OCI-M2 (cell line): ENCODE results near the gene P3H1.
"Not testable (repeated sequence)": the region's sequence is repeated elsewhere in the genome, so short reads cannot be mapped to it uniquely, and the experiment has no call there.

Experiments used
- DNase-seq: peaks from one replicate; lab custom pipeline; 2025; ENCODE audit not compliant: unreplicated experiment; lab: John Stamatoyannopoulos, UW

The P3H1 gene

DNA sequence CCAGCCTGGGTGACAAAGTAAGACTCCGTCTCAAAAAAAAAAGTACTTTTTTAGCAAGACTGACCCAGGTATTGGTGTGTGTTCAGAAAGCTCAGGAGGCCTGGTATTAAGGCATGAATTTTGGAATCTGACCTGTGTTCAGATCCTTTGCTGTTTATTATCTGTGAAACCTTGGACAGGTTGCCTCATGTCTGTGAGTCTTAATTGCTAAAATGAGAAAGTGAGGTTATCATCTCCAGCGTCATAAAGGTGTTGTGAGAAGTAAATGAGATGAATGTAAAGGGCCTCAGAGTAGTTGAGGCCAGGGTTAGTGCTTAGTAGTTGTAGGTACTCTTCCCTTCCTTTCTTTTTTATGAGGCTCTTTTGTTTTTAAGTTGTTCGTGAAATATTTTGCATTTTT lies 3.0 kb upstream of the P3H1 start:
- no peak for DNase-seq

DNA sequence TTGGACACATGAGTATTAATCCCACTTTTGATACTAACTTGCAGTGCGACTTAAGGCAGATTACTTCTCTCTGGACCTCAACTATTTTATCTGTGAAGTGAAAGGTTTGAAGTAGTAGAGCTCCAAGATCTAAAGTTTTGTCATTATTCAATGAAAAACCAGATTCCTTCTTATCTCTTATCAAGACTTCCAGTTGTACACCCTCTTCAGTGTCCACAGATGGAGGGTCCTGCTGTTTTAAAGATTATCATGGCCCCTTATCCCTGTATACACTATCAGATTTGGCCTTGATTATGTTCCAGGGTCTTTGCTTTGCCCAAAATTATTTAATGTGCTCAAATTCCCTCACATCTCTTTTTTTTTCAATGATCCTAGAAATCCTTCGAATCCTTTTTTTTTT lies 1.3 kb upstream of the P3H1 start:
- no peak for DNase-seq

DNA sequence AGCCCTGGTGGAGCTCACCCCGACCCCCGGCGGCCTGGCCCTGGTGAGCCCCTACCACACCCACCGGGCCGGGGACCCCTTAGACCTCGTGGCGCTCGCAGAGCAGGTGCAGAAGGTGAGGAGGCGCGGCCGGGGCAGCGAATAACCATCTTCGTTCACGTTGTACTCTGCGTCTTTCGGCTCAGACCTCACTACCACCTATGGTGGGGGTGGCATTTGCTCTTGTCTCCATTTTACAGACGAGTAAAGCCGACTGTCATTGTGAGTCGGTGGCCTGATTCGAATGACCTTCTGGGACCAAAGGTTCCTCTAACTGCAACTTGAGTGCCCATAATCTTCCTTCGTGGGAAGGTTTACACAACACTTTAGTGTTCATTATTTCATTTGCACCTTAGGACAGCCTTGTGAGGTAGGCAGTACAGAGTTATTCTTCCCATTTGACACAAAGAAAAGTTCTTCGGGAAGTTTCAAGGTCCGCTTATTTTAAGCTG lies 727 bp upstream of the P3H1 start:
- no peak for DNase-seq

DNA sequence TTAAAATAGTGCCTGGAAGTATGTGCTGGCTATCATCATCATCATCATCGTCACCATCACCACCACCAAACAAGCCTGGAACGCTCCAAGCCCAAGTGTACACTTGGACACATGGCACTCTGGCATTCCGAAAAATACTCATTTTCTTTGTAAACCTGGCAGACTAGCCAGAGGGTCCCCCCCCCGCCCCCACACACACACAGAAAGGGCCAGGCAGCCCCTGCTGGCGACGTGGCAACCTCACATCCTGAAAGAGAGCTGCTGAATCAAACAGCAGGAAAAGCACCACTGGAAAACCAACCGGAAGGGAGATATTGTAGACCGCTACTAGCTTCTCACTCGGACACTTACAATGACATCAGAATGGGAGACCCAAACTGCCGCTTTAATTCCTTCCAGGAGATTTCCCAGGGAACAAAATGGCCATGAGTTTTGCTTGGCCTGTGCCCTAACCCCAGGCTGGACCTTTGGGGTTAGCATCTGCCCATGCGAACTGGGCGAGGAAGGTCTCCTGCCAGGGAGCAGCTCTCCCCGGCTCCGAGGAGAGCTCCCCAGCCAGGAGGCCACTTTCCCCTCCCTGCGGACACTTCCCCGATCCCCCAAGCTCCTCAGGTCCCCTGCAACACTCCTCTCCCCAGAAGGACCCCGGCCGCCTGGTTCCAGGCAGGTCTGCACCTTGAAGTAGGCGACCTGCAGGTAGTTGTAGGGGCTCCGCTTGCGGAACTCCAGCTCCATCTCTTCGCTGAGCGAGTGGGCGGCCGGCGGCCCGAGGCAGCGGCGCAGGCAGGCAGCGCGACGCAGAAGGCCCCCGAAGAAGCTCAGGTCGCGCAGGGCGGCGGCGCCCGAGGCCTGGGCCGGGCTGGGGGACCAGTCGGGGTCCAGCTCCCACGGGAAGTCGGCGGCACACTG lies 742 bp downstream of the P3H1 start:
- no peak for DNase-seq

DNA sequence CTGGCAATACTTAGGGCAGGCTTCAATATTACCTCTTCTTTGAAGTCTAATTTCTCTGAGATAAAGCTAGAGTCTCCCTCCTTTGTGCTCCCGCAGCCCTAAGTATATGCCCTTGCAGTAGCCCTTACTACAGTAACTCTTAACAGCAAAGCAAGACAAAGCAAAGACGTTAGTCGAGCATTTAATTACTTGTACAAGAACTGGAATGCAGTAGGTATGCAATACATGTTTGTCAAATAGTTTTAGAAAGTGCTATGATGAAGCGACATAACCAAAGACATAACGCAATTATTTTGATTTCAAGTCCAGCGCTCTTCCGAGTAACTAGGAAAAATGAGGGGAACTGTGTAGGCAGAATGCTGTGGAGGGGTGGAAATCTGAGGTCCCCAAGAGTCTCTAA lies 1.6 kb downstream of the P3H1 start:
- DNase-seq: no peak

- no peak for DNase-seq
Observed at GRCh38 chr1:42762269-42762668, 4.6 kb downstream of the P3H1 start.

GRCh38 chr1:42761567-42761966 lies 5.3 kb downstream of the P3H1 start:
- no peak for DNase-seq

- no peak for DNase-seq
Observed at GRCh38 chr1:42759114-42759513, 7.7 kb downstream of the P3H1 start.

- DNase-seq: no peak
Observed at GRCh38 chr1:42758641-42759040, 8.2 kb downstream of the P3H1 start.

DNA sequence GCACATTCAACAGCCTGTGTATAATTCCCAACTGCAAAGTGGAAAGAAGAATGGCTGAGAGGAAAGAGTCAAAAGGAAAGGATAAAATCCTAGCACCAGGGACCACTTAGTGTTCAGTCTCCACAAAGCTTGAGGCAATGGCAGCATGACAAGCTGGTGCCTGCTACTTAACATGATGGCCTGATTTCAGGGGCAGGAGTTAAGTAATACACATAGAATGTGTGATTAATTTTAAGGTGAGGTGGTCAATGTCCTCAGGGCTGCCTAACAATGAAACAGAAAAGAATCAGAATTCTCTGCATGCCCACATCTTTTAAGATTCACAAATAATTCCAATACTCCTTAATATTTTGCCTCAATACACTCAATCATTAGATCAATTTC lies 8.9 kb downstream of the P3H1 start:
- DNase-seq: no peak

DNA sequence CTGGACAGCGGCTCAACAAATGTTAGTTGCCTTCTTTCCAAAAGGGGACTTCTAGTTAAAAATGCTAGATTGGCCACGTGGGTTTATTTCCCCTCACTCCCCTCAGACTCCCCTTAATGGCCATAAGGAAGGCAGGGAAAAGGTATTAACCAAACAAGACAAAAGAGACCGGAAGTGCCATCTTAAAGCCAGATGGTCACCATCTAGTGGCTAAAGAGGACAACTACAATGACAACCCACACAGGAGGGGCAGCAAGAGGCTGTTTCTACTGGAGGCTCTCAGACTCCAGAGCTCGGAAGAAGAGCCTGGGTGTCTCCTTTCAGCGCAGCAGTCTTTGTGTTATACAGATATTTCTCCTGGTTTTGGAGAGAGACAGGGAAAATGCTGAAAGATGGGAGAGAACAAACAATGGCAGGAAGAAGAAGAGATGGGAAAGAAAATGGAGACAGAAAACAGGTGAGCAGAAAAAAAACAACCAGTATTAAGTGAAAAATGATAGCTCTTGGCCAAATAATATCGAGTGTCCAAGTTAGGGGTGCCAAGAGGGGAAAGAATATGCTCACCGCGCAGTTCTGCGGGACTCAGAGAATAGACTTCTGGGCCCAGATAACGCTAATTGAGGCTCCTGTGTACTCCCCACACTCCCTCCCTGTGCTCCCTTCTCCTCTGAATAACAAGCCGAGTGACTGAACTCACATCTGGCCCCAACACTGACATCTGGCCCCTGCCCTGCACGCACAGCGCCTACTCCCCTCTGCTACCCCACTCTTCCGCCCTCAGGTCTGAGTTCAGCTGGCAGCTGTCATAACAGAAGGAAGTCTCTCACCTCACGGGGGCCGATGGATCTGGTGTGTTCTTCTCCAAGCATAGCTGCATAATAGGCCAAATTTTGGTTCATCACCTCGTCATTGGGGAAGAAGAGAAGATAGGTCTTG lies 9.6 kb downstream of the P3H1 start:
- no peak for DNase-seq

- no peak for DNase-seq
Observed at GRCh38 chr1:42753070-42753469, 13.8 kb downstream of the P3H1 start.

GRCh38 chr1:42752284-42752683 lies 14.5 kb downstream of the P3H1 start:
- DNase-seq: no peak

GRCh38 chr1:42751511-42752070 lies 15.2 kb downstream of the P3H1 start:
- DNase-seq: not testable (repeated sequence)

- no peak for DNase-seq
Observed at GRCh38 chr1:42750041-42750440, 16.8 kb downstream of the P3H1 start.

DNA sequence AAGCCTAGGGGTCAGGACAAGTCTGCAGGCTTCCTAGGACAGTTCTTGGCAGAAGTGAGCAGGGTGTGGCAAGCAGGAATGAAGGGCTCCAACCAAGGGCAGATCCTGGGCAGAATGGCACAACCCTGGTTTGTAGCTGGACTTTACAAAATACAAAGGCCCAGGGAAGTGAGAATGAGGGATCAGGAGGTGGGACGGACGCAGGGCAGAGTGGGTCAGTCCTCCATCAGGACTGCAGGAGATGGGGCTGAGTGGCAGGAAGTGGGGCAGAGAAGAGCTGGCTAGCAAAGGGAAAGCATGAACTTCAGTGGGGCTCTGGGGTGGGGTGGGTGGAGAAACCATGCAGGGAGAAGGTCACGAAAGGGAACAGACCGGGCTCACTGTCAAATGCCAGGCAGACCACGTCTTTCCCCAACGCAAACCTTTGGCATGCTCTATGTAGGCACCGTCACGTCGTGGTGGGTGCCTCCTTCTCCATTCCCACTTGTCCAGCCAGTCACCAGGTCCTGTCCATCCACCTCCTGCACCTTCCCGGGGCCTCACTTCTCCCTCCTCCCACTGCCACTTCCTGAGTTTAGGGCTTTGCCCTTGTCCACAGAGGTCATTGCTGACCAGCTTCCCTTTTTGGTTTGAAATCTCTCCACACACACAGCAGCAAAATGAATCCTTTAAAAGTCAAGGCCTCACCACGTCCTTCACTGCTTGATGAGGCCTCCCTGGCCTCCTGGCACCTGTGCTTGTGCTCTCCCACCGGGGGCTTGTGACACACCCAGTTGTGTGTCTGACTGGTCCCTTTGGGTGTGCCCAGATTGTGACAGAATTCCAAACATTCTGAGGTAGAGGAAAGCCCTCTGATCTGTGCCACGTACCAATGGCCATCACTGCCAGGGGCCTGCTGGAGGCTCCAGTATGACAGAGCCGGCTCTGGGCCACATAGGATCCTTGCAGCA lies 18.1 kb downstream of the P3H1 start:
- DNase-seq: no peak

- no peak for DNase-seq
Observed at GRCh38 chr1:42748021-42748420, 18.8 kb downstream of the P3H1 start.

DNA sequence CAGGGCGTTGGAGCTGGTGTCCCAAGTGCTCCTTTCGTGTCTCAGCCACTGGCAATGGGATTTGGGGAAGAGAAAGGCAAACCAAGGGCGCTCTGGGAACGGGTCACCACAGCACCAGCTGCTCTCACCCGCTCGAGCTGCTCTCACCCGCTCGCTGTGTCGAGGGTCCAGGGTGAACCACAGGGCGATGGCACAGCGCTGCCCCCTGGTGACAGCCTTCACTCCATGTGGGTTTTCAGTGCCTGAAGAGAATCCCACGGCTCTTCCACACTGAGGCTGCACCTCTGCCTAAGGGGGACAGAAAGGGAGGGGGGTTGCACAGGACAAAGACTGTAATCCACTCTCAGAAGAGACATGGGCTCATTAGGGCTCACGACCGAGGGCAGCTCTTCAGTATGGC lies 19.7 kb downstream of the P3H1 start:
- no peak for DNase-seq

DNA sequence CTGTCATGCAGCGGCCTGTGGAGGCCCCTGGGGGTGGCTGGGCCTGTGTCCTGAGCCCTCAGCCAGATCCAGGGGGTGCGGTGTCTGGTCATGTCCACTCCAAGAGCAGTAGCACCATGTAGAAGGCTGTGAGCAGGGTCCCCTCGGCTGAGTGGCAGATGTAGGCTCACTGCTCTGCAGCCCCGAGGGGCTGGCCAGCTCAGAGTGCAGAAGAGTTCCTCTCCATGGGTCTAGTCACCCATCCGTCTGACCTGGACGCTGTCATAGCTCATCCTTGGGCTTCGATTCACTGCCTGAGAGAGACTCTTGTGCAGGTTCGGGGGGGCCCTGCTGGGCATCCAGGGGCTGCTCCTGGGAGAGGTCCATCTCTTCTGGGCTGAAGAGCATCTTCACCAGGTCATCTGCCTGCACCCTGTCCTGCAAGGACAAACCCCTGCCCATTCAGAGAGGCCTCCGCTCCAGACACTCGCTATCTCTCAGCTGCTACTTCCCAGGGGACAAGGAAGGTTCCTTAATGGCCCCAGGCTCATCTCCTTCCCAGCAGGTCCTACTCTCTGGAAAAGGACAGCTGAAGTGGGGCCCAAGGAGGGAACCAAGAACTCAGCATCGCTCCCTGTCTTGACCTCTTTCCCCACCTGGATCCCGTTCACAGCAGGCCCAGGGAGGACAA lies 20.3 kb downstream of the P3H1 start:
- no peak for DNase-seq

DNA sequence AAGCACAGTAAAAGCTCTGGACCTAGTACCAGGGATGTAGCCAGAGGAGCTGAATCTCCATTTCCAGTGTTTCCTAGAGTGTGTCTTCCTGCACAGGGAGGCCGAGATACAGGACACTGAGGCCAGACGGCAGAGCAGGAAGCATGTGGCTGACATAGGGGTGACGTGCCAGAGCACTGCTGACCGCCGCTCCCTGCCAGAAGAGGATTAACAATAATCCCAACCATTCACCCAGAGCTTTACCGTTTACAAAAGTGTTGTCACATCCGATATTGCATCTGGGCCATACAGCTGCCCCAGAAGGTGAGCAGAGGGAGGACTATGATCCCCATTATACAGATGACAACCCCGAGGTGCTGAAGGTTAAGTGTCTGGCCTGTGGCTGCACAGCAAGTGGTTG lies 21.0 kb downstream of the P3H1 start:
- DNase-seq: no peak
